BE2C (cell line): Measurements from ENCODE around the gene PPIF.
"Not testable (repeated sequence)": the region's sequence is repeated elsewhere in the genome, so short reads cannot be mapped to it uniquely, and the experiment has no call there.

Experiments used
- DNase-seq: peaks from one replicate; pipeline ENCODE4 v3.0.0-alpha.2; 2020
- H3K27me3 ChIP-seq: fragments of 250-450 bp; sonication (Bioruptor Pico); 2 replicates; pipeline ENCODE4 v1.5.1; 2020; ENCODE audit warnings: mild to moderate bottlenecking
- H3K36me3 ChIP-seq: fragments of 250-450 bp; sonication (Bioruptor Pico); 2 replicates; pipeline ENCODE4 v1.5.1; 2020; ENCODE audit warnings: mild to moderate bottlenecking
- H3K4me1 ChIP-seq: fragments of 250-450 bp; sonication (Bioruptor Pico); 2 replicates; pipeline ENCODE4 v1.5.1; 2020
- H3K4me3 ChIP-seq: 2 replicates; pipeline ENCODE4 v1.5.1; 2011; ENCODE audit warnings: low read depth, low read length
- H3K9me3 ChIP-seq: fragments of 250-450 bp; sonication (Bioruptor Pico); 2 replicates; pipeline ENCODE4 v1.5.1; 2020
- TF ChIP-seq, protein P1 (sequence below): IDR thresholded peaks from 2 replicates; pipeline ENCODE4 v1.5.1; 2012; ENCODE audit warnings: mild to moderate bottlenecking, low read depth, low read length

PPIF gene

DNA sequence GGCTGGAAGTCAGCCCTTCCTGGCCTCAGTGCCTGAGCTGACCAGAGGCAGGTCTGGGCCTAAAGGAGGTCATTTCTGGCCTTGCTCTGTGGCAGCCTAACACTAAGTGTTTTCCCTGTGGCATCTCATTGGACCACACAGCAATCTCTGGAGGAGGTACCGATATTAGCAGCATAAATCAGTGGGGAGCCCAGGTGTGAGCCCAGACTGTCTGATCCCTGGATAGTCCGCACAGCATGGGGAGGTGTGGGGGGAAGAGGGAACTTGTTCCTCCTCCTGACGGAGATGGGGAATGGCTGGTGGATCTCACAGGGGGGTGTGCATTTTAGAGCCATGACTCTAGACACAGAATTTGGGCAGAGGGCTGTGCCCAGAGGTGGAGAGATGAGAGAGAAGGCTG lies 11.0 kb upstream of the PPIF start:
- Histone ChIP-seq H3K9me3 (no peaks in the 10 kb centered on the region), H3K36me3 (no peaks in the 10 kb centered on the region), H3K4me1 (no peaks in the 10 kb centered on the region), H3K4me3 (no peak overlapping the region), H3K27me3 (no peaks in the 10 kb centered on the region)
- no peak for DNase-seq
- TF ChIP-seq, protein P1, sequence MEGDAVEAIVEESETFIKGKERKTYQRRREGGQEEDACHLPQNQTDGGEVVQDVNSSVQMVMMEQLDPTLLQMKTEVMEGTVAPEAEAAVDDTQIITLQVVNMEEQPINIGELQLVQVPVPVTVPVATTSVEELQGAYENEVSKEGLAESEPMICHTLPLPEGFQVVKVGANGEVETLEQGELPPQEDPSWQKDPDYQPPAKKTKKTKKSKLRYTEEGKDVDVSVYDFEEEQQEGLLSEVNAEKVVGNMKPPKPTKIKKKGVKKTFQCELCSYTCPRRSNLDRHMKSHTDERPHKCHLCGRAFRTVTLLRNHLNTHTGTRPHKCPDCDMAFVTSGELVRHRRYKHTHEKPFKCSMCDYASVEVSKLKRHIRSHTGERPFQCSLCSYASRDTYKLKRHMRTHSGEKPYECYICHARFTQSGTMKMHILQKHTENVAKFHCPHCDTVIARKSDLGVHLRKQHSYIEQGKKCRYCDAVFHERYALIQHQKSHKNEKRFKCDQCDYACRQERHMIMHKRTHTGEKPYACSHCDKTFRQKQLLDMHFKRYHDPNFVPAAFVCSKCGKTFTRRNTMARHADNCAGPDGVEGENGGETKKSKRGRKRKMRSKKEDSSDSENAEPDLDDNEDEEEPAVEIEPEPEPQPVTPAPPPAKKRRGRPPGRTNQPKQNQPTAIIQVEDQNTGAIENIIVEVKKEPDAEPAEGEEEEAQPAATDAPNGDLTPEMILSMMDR = no peak

DNA sequence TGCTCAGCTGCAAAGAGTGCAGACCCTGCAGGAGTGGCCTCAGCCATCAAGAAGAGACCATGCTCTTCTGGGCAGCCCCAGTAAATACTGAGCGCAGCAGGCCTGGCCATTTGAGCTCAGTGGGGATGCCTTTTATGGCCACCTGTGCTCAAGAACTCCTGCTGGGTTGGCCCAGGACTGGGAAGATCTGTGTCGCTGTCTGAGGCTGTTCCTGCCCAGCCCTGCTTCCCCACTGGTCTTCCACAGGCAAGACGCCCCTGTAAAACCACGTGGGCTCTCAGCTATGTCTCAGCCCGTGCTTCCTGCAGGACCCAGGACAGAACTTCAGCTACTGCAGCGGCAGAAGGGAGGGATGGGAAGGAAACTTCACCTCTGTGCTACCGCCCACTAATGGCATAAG lies 10.5 kb upstream of the PPIF start:
- Histone ChIP-seq H3K36me3 (no peaks in the 10 kb centered on the region), H3K4me3 (no peak overlapping the region), H3K9me3 (no peaks in the 10 kb centered on the region), H3K27me3 (no peaks in the 10 kb centered on the region), H3K4me1 (no peaks in the 10 kb centered on the region)
- TF ChIP-seq, protein P1 = no peak
- no peak for DNase-seq

DNA sequence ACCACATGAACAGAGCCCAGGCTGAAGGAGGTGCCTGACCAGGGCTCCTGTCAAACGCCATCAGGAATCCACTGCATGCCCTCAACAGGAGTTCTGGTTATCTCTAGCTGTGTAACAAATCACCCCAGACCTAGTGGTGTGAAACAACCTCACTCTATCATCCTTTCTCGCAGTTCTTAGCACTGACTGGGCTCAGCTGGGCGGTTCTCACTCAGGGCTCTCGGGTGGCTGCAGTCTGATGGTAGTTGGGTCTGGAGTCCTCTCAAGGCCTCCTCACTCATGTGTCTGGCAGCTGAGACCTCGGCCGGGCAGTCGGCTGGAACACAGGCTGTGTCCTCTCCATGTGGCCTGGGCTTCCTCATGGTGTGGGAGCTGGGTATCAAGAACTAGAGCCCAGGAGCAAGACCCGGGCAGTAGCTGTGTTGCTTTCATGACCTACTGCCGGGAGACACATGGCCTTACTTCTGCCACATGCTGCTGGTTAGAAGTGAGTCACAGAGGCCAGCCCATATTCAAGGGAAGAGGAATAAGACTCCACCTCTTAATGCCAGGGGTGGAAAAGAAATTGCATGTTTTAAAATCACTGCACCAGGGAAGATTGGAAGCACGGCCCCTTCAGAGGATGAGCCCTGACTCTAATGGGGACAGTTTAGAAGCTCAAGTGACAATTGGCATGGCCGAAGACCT lies 9.3 kb upstream of the PPIF start:
- not testable (repeated sequence) for H3K36me3 ChIP-seq, H3K4me3 ChIP-seq, H3K4me1 ChIP-seq, DNase-seq, H3K27me3 ChIP-seq, H3K9me3 ChIP-seq

DNA sequence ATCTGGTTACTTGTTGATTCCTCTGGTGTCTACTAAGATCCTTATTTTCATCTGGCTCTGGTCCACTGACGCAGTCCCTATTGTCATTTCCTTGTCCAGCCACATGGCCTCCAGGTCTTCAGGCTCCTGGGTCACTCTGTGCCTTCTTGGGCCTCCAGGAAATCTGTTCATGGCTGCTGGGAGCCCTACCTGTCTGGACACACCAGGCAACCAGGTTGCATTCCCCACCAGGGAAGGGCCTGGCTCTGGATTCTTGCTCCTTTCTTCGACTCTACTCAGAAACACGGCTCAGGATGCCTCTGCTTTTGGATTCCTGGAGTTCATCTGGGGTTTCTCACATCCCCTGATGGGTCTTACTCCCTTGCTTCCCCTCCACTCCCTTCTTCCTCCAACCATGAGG lies 8.0 kb upstream of the PPIF start:
- H3K9me3 ChIP-seq = no peaks in the 10 kb centered on the region
- H3K4me3 ChIP-seq = no peak overlapping the region
- H3K4me1 ChIP-seq = no peaks in the 10 kb centered on the region
- TF ChIP-seq, protein P1 = no peak
- H3K27me3 ChIP-seq = no peaks in the 10 kb centered on the region
- no peaks in the 10 kb centered on the region for H3K36me3 ChIP-seq
- no peak for DNase-seq

DNA sequence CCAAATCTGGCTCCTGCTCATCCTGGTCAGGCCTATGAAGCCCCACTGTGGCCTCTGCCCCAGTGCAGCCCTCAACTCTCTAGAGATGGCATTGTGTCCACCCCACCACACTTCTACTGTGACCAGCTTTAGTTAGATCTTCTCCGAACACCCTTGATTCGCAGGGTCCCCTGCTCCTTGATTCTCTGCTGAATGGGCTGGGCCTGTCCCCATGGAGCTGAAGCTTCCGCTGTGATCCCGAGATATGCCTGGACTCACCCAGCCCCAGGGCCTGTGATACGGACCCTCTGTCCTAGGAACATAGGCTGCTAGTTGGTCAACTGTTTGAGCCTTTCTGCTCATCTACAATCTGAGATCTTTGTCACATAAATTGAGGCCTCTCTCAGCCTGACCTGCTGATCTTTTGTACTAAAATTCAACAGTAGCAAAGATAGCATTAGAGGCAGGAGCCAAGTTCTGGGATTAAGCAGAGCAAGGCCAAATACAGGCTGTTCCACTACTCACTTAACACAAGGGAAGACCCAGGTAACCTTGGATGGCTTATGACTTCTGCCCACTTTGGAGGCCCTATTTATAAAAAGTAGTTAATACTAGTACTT lies 6.5 kb upstream of the PPIF start:
- Histone ChIP-seq H3K36me3 (no peaks in the 10 kb centered on the region), H3K9me3 (no peaks in the 10 kb centered on the region), H3K4me3 (no peak overlapping the region), H3K27me3 (no peaks in the 10 kb centered on the region), H3K4me1 (no peaks in the 10 kb centered on the region)
- DNase-seq = no peak
- TF ChIP-seq, protein P1 = no peak

DNA sequence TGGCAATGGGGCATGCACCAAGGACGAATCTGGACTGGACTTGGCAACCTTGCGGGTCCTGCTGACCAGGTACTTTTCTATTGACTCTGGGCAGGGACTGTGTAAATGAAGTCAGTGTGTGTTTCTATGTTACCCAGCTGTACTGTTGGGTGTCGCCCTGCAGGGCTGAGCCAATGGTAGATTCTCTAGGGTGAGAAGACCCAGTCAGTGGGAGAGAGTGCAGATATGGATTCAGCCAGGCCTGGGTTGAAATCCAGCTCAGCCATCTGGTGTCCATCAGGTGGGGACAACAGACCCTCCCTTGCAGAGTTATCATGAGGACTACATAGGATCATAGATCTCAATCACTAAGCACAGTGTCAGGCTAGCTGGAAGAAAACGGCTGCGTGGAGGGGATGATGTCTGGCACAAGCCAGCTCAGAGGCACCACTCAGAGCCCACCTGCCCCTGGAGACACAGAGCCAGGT lies 4.9 kb upstream of the PPIF start:
- Histone ChIP-seq H3K9me3 (no peaks in the 10 kb centered on the region), H3K27me3 (no peaks in the 10 kb centered on the region), H3K36me3 (no peaks in the 10 kb centered on the region), H3K4me1 (peaks cover 6% of the 10 kb centered on the region), H3K4me3 (no peak overlapping the region)
- peak; percentile 46 for DNase-seq
- TF ChIP-seq, protein P1 = no peak
